ENCODE measurements around the gene TCF12.

Gene TCF12

GRCh38 chr15:57284535-57284934 lies 366.1 kb downstream of the TCF12 start:
- DNase-seq (ENCODE audit: low spot score in 2 of 2), result no peak
- no peaks in the 10 kb centered on the region; the same call in 1 of the 2 replicates for H3K4me1 ChIP-seq
- no peak overlapping the region for H3K4me3 ChIP-seq
- peaks cover 31% of the 10 kb centered on the region for H3K36me3 ChIP-seq (replicated peaks)
- H3K27me3 ChIP-seq (ENCODE audit: low read depth), result no peaks in the 10 kb centered on the region
- in situ Hi-C loops (cut with MboI; ENCODE audit: low sequenced_read_pairs), result no loop called here
- no peaks in the 10 kb centered on the region for H3K9me3 ChIP-seq

GRCh38 chr15:57285386-57285785 lies 366.9 kb downstream of the TCF12 start:
- H3K4me3 ChIP-seq, result no peak overlapping the region
- H3K9me3 ChIP-seq, result no peaks in the 10 kb centered on the region
- no peaks in the 10 kb centered on the region for H3K27me3 ChIP-seq (ENCODE audit: low read depth)
- DNase-seq (ENCODE audit: low spot score in 2 of 2), result no peak
- in situ Hi-C loops (cut with MboI; ENCODE audit: low sequenced_read_pairs), result no loop called here
- H3K36me3 ChIP-seq (replicated peaks), result peaks cover 31% of the 10 kb centered on the region
- H3K4me1 ChIP-seq, result no peaks in the 10 kb centered on the region

- Histone ChIP-seq H3K4me1 (no peaks in the 10 kb centered on the region), H3K9me3 (no peaks in the 10 kb centered on the region), H3K27me3 (ENCODE audit: low read depth) (no peaks in the 10 kb centered on the region), H3K4me3 (no peak overlapping the region), H3K36me3 (replicated peaks) (peaks cover 26% of the 10 kb centered on the region)
- in situ Hi-C loops (cut with MboI; ENCODE audit: low sequenced_read_pairs), result no loop called here
- DNase-seq (ENCODE audit: low spot score in 2 of 2), result no peak
These were observed 368.1 kb downstream of the TCF12 start for GRCh38 chr15:57286446-57287122.

GRCh38 chr15:57287123-57287521 lies 368.7 kb downstream of the TCF12 start:
- no peaks in the 10 kb centered on the region for H3K27me3 ChIP-seq (ENCODE audit: low read depth)
- H3K4me1 ChIP-seq, result no peaks in the 10 kb centered on the region
- H3K4me3 ChIP-seq, result no peak overlapping the region
- in situ Hi-C loops (cut with MboI; ENCODE audit: low sequenced_read_pairs), result no loop called here
- no peaks in the 10 kb centered on the region for H3K9me3 ChIP-seq
- H3K36me3 ChIP-seq (replicated peaks), result peaks cover 26% of the 10 kb centered on the region
- no peak for DNase-seq (ENCODE audit: low spot score in 2 of 2)

GRCh38 chr15:57288926-57289580 lies 370.6 kb downstream of the TCF12 start:
- no peak overlapping the region for H3K4me3 ChIP-seq
- DNase-seq (ENCODE audit: low spot score in 2 of 2), result no peak
- in situ Hi-C loops (cut with MboI; ENCODE audit: low sequenced_read_pairs), result no loop called here
- no peaks in the 10 kb centered on the region for H3K27me3 ChIP-seq (ENCODE audit: low read depth)
- peaks cover 17% of the 10 kb centered on the region for H3K36me3 ChIP-seq (replicated peaks)
- no peaks in the 10 kb centered on the region for H3K9me3 ChIP-seq
- no peaks in the 10 kb centered on the region for H3K4me1 ChIP-seq

- DNase-seq (ENCODE audit: low spot score in 2 of 2), result no peak
- Histone ChIP-seq H3K27me3 (ENCODE audit: low read depth) (no peaks in the 10 kb centered on the region), H3K4me3 (no peak overlapping the region), H3K9me3 (no peaks in the 10 kb centered on the region), H3K4me1 (no peaks in the 10 kb centered on the region), H3K36me3 (replicated peaks) (peaks cover 8% of the 10 kb centered on the region; the same call in 1 of the 2 replicates)
- in situ Hi-C loops (cut with MboI; ENCODE audit: low sequenced_read_pairs), result no loop called here
These were observed 371.7 kb downstream of the TCF12 start for GRCh38 chr15:57290187-57290586.

- in situ Hi-C loops (cut with MboI; ENCODE audit: low sequenced_read_pairs), result no loop called here
- DNase-seq (ENCODE audit: low spot score in 2 of 2), result no peak
- Histone ChIP-seq H3K4me1 (no peaks in the 10 kb centered on the region), H3K27me3 (ENCODE audit: low read depth) (no peaks in the 10 kb centered on the region), H3K4me3 (no peak overlapping the region), H3K9me3 (no peaks in the 10 kb centered on the region), H3K36me3 (replicated peaks) (peaks cover 4% of the 10 kb centered on the region; the same call in 1 of the 2 replicates)
These were observed 372.4 kb downstream of the TCF12 start for GRCh38 chr15:57290826-57291225.

GRCh38 chr15:57296473-57297162 lies 378.2 kb downstream of the TCF12 start:
- H3K4me3 ChIP-seq, result no peak overlapping the region
- H3K27me3 ChIP-seq (ENCODE audit: low read depth), result no peaks in the 10 kb centered on the region
- H3K4me1 ChIP-seq, result no peaks in the 10 kb centered on the region
- in situ Hi-C loops (cut with MboI; ENCODE audit: low sequenced_read_pairs), result no loop called here
- no peaks in the 10 kb centered on the region for H3K36me3 ChIP-seq (replicated peaks)
- DNase-seq (ENCODE audit: low spot score in 2 of 2), result no peak
- H3K9me3 ChIP-seq, result no peaks in the 10 kb centered on the region

GRCh38 chr15:57297163-57297593 lies 378.7 kb downstream of the TCF12 start:
- Histone ChIP-seq H3K27me3 (ENCODE audit: low read depth) (no peaks in the 10 kb centered on the region), H3K36me3 (replicated peaks) (no peaks in the 10 kb centered on the region), H3K4me3 (no peak overlapping the region), H3K4me1 (no peaks in the 10 kb centered on the region), H3K9me3 (no peaks in the 10 kb centered on the region)
- in situ Hi-C loops (cut with MboI; ENCODE audit: low sequenced_read_pairs), result no loop called here
- no peak for DNase-seq (ENCODE audit: low spot score in 2 of 2)

- Histone ChIP-seq H3K4me1 (no peaks in the 10 kb centered on the region), H3K36me3 (replicated peaks) (no peaks in the 10 kb centered on the region), H3K9me3 (no peaks in the 10 kb centered on the region), H3K27me3 (ENCODE audit: low read depth) (no peaks in the 10 kb centered on the region), H3K4me3 (no peak overlapping the region)
- in situ Hi-C loops (cut with MboI; ENCODE audit: low sequenced_read_pairs), result no loop called here
- no peak for DNase-seq (ENCODE audit: low spot score in 2 of 2)
These were observed 379.2 kb downstream of the TCF12 start for GRCh38 chr15:57297630-57298029.

- Histone ChIP-seq H3K36me3 (replicated peaks) (no peaks in the 10 kb centered on the region), H3K4me3 (no peak overlapping the region), H3K4me1 (no peaks in the 10 kb centered on the region), H3K9me3 (no peaks in the 10 kb centered on the region), H3K27me3 (ENCODE audit: low read depth) (no peaks in the 10 kb centered on the region)
- in situ Hi-C loops (cut with MboI; ENCODE audit: low sequenced_read_pairs), result no loop called here
- DNase-seq (ENCODE audit: low spot score in 2 of 2), result no peak
These were observed 379.8 kb downstream of the TCF12 start for GRCh38 chr15:57298204-57298603.

- no peak for DNase-seq (ENCODE audit: low spot score in 2 of 2)
- in situ Hi-C loops (cut with MboI; ENCODE audit: low sequenced_read_pairs), result no loop called here
- Histone ChIP-seq H3K36me3 (replicated peaks) (no peaks in the 10 kb centered on the region), H3K9me3 (no peaks in the 10 kb centered on the region), H3K27me3 (ENCODE audit: low read depth) (no peaks in the 10 kb centered on the region), H3K4me3 (no peak overlapping the region), H3K4me1 (no peaks in the 10 kb centered on the region)
These were observed 380.6 kb downstream of the TCF12 start for GRCh38 chr15:57298843-57299550.

- Histone ChIP-seq H3K4me3 (no peak overlapping the region), H3K27me3 (ENCODE audit: low read depth) (no peaks in the 10 kb centered on the region), H3K9me3 (no peaks in the 10 kb centered on the region), H3K4me1 (peaks cover 5% of the 10 kb centered on the region), H3K36me3 (replicated peaks) (no peaks in the 10 kb centered on the region)
- DNase-seq (ENCODE audit: low spot score in 2 of 2), result no peak
- in situ Hi-C loops (cut with MboI; ENCODE audit: low sequenced_read_pairs), result loop anchor here (10.0 kb wide), 1 partner anchor 807 kb away; no protein-coding TSS in a partner anchor
These were observed 382.9 kb downstream of the TCF12 start for GRCh38 chr15:57301307-57301706.
